Chondrocyte (in vitro differentiated cells): ENCODE measurements around the gene DSCAML1. TPM values are rescaled to one million over a fixed set of nuclear protein-coding genes. Genes with fewer than 3 reads are reported as not detected.

Experiments used
- DNase-seq: peaks from one replicate; pipeline ENCODE4 v3.0.0; 2021; ENCODE audit warnings: mixed read lengths, low spot score
- H3K27ac Mint-ChIP-seq: one replicate; pipeline ENCODE4 v1.8.0; 2021; ENCODE audit warnings: mild to moderate bottlenecking, moderate library complexity, mixed read lengths; ENCODE audit not compliant: unreplicated experiment
- H3K27me3 Mint-ChIP-seq: 2 replicates; pipeline ENCODE4 v1.8.0; 2021; ENCODE audit warnings: low read depth, mixed read lengths
- H3K36me3 Mint-ChIP-seq: 2 replicates; pipeline ENCODE4 v1.8.0; 2021; ENCODE audit warnings: low read depth, mixed read lengths
- H3K4me1 Mint-ChIP-seq: 2 replicates; pipeline ENCODE4 v1.8.0; 2021; ENCODE audit warnings: low read depth, mild to moderate bottlenecking, mixed read lengths
- H3K4me3 Mint-ChIP-seq: one replicate; pipeline ENCODE4 v1.8.0; 2021; ENCODE audit warnings: mild to moderate bottlenecking, moderate library complexity, mixed read lengths; ENCODE audit not compliant: unreplicated experiment
- H3K9me3 Mint-ChIP-seq: 2 replicates; pipeline ENCODE4 v1.8.0; 2021; ENCODE audit warnings: low read depth, mixed read lengths
- total RNA-seq: library from RNA; stranded (reverse); gene quantifications from 3 replicates; pipeline ENCODE4 v1.2.1, GENCODE V29; 2021
- TF ChIP-seq, protein P1 (sequence below): fragments of 200-600 bp; sonication (generic); IDR thresholded peaks from 2 replicates; pipeline ENCODE4 v1.5.0; 2021; ENCODE audit warnings: antibody characterized with exemption, mild to moderate bottlenecking, moderate library complexity

DSCAML1 gene
- total RNA-seq, 1 donor from 2014 or later = not detected

DNA sequence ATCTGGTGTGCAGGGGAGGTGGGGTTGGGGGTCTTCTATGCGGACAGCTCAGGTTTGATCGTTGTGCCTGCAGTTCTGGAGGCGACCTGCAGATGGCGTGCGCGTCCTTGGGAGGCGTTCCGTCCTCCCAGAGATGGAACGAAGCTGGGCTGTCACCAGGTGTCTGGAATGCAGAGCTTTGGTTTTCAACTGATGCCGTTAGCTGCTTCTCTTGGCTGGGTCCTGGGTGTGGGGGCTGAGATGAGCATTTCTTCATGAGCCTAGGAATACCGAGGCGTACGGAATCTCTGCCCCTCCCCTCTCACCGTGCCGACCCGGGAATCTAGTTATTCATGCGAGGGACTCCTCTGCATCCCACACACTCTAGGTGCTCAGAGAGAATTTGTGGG lies 370.7 kb downstream of the DSCAML1 start:
- TF ChIP-seq, protein P1, sequence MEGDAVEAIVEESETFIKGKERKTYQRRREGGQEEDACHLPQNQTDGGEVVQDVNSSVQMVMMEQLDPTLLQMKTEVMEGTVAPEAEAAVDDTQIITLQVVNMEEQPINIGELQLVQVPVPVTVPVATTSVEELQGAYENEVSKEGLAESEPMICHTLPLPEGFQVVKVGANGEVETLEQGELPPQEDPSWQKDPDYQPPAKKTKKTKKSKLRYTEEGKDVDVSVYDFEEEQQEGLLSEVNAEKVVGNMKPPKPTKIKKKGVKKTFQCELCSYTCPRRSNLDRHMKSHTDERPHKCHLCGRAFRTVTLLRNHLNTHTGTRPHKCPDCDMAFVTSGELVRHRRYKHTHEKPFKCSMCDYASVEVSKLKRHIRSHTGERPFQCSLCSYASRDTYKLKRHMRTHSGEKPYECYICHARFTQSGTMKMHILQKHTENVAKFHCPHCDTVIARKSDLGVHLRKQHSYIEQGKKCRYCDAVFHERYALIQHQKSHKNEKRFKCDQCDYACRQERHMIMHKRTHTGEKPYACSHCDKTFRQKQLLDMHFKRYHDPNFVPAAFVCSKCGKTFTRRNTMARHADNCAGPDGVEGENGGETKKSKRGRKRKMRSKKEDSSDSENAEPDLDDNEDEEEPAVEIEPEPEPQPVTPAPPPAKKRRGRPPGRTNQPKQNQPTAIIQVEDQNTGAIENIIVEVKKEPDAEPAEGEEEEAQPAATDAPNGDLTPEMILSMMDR = peak; percentile 93
- no peaks in the 10 kb centered on the region for H3K9me3 Mint-ChIP-seq
- no peaks in the 10 kb centered on the region for H3K4me1 Mint-ChIP-seq
- H3K27ac Mint-ChIP-seq = no peak overlapping the region
- no peaks in the 10 kb centered on the region for H3K36me3 Mint-ChIP-seq
- H3K27me3 Mint-ChIP-seq = peaks cover 24% of the 10 kb centered on the region
- H3K4me3 Mint-ChIP-seq = no peak overlapping the region
- DNase-seq = peak; percentile 71

DNA sequence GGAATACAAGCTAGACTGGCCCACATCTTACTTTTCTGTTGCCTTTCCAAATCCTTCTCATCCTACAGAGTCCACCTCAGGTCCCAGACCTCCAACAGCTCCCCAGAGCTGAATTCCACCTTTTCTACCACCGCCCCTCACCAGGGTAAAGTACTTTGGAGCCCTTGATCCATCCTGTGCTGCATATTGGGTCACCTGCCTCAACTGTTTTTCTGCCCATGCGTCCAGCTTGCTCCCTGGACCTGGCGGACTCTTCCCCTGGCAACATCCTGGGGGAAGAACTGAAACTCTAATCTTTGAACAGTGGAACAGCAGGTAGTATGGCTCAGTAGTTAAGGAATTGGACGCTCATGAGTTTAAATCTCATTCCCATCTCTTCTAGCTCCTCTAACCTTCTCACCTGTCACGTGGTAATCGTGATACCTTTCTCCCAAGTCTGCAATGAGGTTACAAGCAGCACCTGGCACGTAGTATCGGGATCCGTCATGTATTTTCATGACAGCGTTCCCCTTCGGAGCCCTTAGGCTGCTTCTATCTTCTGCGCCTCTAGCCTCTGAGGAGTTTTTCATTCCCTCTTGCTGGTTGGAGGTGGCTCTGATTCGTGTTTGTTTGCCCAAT lies 371.2 kb downstream of the DSCAML1 start:
- no peak overlapping the region for H3K27ac Mint-ChIP-seq
- H3K4me3 Mint-ChIP-seq = no peak overlapping the region
- no peaks in the 10 kb centered on the region for H3K4me1 Mint-ChIP-seq
- TF ChIP-seq, protein P1 = no peak
- DNase-seq = no peak
- H3K36me3 Mint-ChIP-seq = no peaks in the 10 kb centered on the region
- peaks cover 20% of the 10 kb centered on the region for H3K27me3 Mint-ChIP-seq
- no peaks in the 10 kb centered on the region for H3K9me3 Mint-ChIP-seq

DNA sequence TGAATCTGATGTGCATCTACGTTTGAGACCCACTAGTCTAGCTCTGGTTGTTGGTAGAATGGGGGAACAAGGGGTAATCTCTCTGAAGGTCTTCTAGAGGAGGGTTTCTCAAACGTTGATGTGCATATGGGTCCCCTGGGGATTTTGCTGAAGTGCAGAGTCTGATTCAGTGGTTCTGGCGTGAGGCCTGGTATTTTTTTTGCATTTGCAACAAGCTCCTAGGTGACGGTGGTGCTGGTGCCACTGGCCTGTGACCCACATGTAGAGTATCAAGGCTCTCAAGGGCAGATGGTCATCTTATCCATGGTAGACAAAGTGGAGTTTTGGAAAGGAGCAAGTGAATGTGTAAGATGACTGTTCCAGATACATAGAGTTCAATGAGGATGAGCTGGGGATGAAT lies 372.2 kb downstream of the DSCAML1 start:
- Mint-ChIP-seq H3K4me3 (no peak overlapping the region), H3K27me3 (peaks cover 17% of the 10 kb centered on the region), H3K36me3 (no peaks in the 10 kb centered on the region), H3K27ac (no peak overlapping the region), H3K4me1 (no peaks in the 10 kb centered on the region), H3K9me3 (no peaks in the 10 kb centered on the region)
- TF ChIP-seq, protein P1 = no peak
- peak; percentile 15 for DNase-seq

DNA sequence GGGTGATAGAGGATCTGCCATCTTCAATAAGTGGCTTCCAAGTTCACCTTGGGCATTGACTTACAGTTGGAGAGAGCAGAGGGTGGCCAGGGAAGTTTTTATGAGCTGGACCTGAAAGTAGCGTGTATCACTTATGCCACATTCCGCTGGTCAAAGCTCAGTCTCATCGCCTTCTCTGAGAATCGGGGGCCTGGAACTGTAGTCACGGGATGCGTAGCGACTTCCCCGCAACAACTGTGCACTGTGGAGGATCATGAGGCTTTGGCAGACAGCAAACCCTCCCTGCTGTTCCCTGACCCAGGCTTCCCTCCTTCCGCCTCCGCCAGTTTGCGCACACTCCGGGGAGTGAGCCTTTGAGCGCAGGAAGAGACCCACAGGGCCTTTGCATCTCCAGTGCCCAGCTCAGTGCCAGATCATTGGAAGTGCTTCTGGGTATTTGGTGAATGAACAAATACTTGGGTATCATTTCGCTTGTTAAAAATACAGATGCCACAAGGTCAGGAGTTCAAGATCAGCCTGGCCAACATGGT lies 373.9 kb downstream of the DSCAML1 start:
- no peaks in the 10 kb centered on the region for H3K4me1 Mint-ChIP-seq
- no peak overlapping the region for H3K4me3 Mint-ChIP-seq
- peak; percentile 35 for DNase-seq
- no peaks in the 10 kb centered on the region for H3K36me3 Mint-ChIP-seq
- H3K27ac Mint-ChIP-seq = no peak overlapping the region
- peaks cover 14% of the 10 kb centered on the region for H3K27me3 Mint-ChIP-seq
- TF ChIP-seq, protein P1 = no peak
- H3K9me3 Mint-ChIP-seq = no peaks in the 10 kb centered on the region

DNA sequence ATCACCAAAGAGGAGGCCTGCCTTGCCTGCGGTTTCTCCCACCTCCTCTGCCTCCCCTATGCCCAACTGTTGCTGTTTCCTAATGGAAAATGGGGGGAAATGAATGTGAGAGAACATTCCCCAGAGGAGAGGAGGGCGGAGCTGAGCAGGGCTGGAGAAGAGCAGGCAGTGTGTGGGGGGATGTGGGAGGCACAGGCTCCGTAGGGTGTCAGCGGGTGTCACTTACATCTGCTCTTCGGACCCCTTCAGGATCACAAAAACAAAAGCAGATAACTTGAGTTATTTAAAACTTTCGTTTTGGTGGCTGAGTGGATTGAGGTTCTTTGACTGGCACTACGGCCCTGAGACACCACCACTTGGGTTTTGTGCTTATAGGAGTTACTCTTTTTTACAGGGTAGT lies 375.5 kb downstream of the DSCAML1 start:
- H3K36me3 Mint-ChIP-seq = no peaks in the 10 kb centered on the region
- no peaks in the 10 kb centered on the region for H3K9me3 Mint-ChIP-seq
- H3K4me3 Mint-ChIP-seq = no peak overlapping the region
- no peaks in the 10 kb centered on the region for H3K4me1 Mint-ChIP-seq
- H3K27me3 Mint-ChIP-seq = peaks cover 11% of the 10 kb centered on the region
- TF ChIP-seq, protein P1 = no peak
- no peak overlapping the region for H3K27ac Mint-ChIP-seq
- DNase-seq = no peak
